Measurements from ENCODE around the gene UBE2D2. TPM values are rescaled to one million over a fixed set of nuclear protein-coding genes. Genes with fewer than 3 reads are reported as not detected.

The UBE2D2 gene
- 55.4 and 69.0 TPM in 2 replicates for total RNA-seq

DNA sequence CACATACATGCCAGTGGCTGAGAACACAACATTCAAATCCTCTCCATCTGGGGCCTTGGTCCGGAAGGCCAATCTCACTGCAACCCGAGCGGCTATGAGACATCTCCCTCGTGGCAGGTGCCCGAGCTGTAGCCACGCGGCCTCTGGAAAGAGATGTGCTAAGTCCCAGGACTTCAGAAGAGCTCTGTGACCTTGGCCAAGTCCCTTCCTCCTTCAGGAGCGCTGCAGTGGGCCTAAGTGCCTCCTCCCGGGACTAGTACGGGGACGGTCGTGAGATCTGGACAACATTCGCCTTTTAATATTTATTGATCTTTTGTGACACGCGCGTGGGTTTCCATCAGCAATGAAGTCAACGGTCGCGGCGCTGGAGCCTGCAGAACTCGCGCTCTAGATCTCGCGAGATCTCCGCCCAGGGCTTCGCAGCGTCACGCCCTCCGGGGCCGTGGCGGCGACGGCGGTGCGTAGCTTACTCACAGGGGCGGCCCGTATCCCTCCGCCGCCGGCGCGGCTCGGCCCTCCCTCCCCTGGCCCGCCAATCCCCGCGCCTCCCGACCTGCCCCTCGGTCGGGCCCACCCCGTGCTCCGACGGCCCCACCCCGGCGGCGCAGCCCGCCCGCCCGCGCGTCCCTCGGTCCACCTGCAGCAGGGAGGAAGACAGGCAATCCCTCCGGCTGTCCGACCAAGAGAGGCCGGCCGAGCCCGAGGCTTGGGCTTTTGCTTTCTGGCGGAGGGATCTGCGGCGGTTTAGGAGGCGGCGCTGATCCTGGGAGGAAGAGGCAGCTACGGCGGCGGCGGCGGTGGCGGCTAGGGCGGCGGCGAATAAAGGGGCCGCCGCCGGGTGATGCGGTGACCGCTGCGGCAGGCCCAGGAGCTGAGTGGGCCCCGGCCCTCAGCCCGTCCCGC, at the start of gene UBE2D2:
TSS of gene UBE2D2 (plus strand) at position 588 of the 903 bp plus-strand sequence. CDS start 453 bp downstream, outside the sequence.

DNA sequence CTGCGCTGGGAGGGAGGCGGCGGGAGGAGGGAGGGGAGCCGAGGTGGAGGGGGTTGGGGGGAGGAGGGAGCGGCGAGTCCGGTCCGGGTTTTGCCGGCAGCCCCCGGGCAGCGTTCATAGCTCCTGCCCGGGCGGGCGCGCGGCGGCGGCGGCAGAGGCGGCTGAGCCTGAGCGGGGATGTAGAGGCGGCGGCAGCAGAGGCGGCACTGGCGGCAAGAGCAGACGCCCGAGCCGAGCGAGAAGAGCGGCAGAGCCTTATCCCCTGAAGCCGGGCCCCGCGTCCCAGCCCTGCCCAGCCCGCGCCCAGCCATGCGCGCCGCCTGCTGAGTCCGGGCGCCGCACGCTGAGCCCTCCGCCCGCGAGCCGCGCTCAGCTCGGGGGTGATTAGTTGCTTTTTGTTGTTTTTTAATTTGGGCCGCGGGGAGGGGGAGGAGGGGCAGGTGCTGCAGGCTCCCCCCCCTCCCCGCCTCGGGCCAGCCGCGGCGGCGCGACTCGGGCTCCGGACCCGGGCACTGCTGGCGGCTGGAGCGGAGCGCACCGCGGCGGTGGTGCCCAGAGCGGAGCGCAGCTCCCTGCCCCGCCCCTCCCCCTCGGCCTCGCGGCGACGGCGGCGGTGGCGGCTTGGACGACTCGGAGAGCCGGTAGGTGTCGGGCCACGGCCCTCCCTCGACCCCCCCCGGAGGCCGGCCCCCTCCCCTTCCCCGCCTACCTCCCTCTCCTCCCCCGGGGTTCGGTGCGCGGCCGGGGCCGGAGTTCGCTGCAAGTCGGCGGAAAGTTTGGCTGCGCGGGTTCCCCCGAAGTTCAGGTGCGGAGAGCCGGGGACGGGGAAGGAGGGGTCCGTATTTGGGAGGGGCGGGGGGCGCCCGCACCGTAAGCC, 87.3 kb downstream of the UBE2D2 start, which contains the start of gene CXXC5:
TSS of gene CXXC5 (plus strand) at position 145 of the 877 bp plus-strand sequence. CDS start 32,175 bp downstream, outside the sequence.

Small RNA genes within 50 kb of the gene (small RNA-seq; reads per million reads assigned to genes)
- gene RF00019 = not detected

Other genes starting within 250 kb of the UBE2D2 start
- 42.0 and 64.0 TPM in 2 replicates for gene PAIP2, start 219.5 kb upstream of the UBE2D2 start, total RNA-seq
- gene SLC23A1, start 178.0 kb upstream of the UBE2D2 start, total RNA-seq = not detected in 2 replicates
- gene MZB1, start 171.4 kb upstream of the UBE2D2 start, total RNA-seq = 0.39 and 0.65 TPM in 2 replicates
- gene PROB1, start 166.2 kb upstream of the UBE2D2 start, total RNA-seq = 1.2 and 2.7 TPM in 2 replicates
- gene SPATA24, start 157.2 kb upstream of the UBE2D2 start, total RNA-seq = 3.1 and 3.5 TPM in 2 replicates
- 5.5 and 5.6 TPM in 2 replicates for gene DNAJC18, start 121.8 kb upstream of the UBE2D2 start, total RNA-seq
- gene ECSCR, start 98.6 kb upstream of the UBE2D2 start, total RNA-seq = not detected in 2 replicates
- not detected in 2 replicates for gene SMIM33, start 90.3 kb upstream of the UBE2D2 start, total RNA-seq
- gene STING1, start 78.6 kb upstream of the UBE2D2 start, total RNA-seq = 8.8 and 10.2 TPM in 2 replicates
- gene CXXC5, start 87.0 kb downstream of the UBE2D2 start, total RNA-seq = 50.6 and 79.7 TPM in 2 replicates
- under 0.01 TPM in 2 replicates for gene PSD2, start 234.5 kb downstream of the UBE2D2 start, total RNA-seq

Data from placental epithelial cell (primary cell).